Lower leg skin (tissue), 4 donors: Measurements from ENCODE around the gene NUDT16L1. TPM values are rescaled to one million over a fixed set of nuclear protein-coding genes. Genes with fewer than 3 reads are reported as not detected.

Source experiments
- DNase-seq, 2 donors: peaks; one replicate each; pipeline ENCODE4 v3.0.0-alpha.2; 2019; ENCODE audit warnings: low spot score in 2 of 2
- H3K4me3 ChIP-seq: fragments of 200-600 bp; sonication (generic); 2 replicates; pipeline ENCODE4 v1.5.1; 2017; ENCODE audit warnings: mild to moderate bottlenecking, low read depth; ENCODE audit not compliant: poor library complexity, severe bottlenecking
- POLR2A ChIP-seq, 2 donors: fragments of 450-650 bp; IDR thresholded peaks; one replicate each; pipeline ENCODE4 v1.6.1; 2016 to 2017; ENCODE audit warnings: antibody characterized with exemption in 2 of 2, mild to moderate bottlenecking in 1 of 2, moderate library complexity in 1 of 2
- WGBS, 2 donors: methylation state at CpG; one replicate each; pipeline ENCODE4 v1.1.5; 2018; 5-methylcytosine and 5-hydroxymethylcytosine counted together
- intact Hi-C: fragments of 100-400 bp; cut with DNase I; formaldehyde crosslinking; loops from one replicate; pipeline ENCODE4 v1.15.0; 2023; ENCODE audit warnings: low total_unique reads
- total RNA-seq, 4 donors: library from RNA; depleted of rRNA; stranded (reverse); fragments of >200 nt; gene quantifications; one replicate each; pipeline ENCODE4 v1.1.0, GENCODE V29; 2016
- TF ChIP-seq, protein P1 (sequence below), 3 donors: fragments of 450-650 bp; IDR thresholded peaks; one replicate each; pipeline ENCODE4 v1.5.1; 2016; ENCODE audit warnings: antibody characterized with exemption in 3 of 3, mild to moderate bottlenecking in 3 of 3, moderate library complexity in 2 of 3

Gene NUDT16L1
- total RNA-seq, 4 donors from 2014 or later: 18.5 to 27.8 (median 23.6) TPM

DNA sequence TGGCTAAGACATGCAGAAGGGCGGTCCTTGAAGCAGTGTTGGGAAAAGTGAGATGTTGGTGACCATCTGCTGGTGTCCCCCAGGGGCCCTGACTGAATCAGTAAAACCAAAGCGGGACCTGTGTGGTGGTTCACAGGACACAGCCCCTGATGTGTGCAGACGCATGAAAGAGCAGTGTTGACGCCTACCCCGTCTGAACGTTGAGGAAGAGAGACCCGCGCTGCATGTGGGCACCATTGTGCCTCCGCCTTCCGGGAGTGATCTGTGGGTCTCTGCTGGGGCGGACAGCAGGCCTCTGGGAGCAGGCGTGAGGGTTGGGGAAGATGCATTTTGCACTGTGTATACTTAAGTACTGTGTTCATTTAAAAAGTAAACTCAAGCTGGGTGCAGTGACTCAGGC is 37.1 kb upstream of the NUDT16L1 start:
- DNase-seq: no peak
- 93 to 94% methylated on average over 12 of the region's 12 CpGs for WGBS, 2 donors
- intact Hi-C loops: no loop called here
- no peak for TF ChIP-seq POLR2A (IDR thresholded peaks at IDR 0.05)
- TF ChIP-seq, protein P1, sequence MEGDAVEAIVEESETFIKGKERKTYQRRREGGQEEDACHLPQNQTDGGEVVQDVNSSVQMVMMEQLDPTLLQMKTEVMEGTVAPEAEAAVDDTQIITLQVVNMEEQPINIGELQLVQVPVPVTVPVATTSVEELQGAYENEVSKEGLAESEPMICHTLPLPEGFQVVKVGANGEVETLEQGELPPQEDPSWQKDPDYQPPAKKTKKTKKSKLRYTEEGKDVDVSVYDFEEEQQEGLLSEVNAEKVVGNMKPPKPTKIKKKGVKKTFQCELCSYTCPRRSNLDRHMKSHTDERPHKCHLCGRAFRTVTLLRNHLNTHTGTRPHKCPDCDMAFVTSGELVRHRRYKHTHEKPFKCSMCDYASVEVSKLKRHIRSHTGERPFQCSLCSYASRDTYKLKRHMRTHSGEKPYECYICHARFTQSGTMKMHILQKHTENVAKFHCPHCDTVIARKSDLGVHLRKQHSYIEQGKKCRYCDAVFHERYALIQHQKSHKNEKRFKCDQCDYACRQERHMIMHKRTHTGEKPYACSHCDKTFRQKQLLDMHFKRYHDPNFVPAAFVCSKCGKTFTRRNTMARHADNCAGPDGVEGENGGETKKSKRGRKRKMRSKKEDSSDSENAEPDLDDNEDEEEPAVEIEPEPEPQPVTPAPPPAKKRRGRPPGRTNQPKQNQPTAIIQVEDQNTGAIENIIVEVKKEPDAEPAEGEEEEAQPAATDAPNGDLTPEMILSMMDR (IDR thresholded peaks at IDR 0.05): no peak
- no peak overlapping the region for H3K4me3 ChIP-seq

DNA sequence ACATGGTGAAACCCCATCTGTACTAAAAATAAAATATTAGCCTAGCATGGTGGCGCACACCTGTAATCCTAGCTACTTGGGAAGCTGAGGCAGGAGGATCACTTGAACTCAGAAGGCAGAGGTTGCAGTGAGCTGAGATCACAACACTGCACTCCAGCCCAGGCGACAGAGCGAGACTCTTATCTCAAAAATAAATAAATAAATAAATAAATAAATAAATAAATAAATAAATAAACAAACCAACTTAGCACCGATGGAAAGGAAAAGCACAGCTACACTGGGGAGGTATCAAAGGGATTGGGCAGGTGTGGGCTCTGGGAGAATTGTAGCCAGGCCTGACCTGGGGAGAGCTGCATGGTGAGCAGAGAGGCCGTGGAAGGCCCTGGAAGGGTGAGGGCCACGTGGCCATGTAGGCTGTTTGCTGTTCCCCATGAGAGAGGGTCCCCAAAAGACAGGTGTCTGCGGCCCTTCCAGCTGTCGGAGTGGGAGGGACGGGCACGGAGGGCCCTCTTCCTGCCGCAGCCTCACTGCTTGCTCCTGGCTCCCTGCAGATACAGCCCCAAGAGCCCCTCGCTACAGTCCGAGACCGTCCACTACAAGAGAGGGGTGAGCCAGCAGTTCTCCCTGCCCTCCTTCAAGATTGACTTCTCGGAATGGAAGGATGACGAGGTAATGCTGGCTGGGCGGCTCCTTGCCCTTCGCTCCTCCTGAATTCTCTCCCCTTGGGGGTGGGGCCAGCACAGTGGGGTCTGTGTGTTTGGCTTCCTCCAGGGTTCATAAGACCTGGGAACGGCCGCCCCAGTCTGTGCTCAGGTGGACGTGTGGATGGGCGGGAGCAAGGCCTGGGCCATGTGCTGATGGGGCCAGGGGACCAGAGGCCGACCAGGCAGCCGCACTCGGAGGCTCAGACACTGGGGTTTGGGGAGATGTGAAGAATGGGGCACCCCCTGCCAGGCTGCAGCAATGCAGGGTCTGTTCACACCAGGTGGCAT is 36.4 kb upstream of the NUDT16L1 start:
- WGBS, 2 donors: 94 to 97% methylated on average over 24 to 25 of the region's 25 CpGs
- no peak for TF ChIP-seq POLR2A (IDR thresholded peaks at IDR 0.05)
- TF ChIP-seq, protein P1 (IDR thresholded peaks at IDR 0.05): no peak
- no peak overlapping the region for H3K4me3 ChIP-seq
- intact Hi-C loops: no loop called here
- no peak for DNase-seq

DNA sequence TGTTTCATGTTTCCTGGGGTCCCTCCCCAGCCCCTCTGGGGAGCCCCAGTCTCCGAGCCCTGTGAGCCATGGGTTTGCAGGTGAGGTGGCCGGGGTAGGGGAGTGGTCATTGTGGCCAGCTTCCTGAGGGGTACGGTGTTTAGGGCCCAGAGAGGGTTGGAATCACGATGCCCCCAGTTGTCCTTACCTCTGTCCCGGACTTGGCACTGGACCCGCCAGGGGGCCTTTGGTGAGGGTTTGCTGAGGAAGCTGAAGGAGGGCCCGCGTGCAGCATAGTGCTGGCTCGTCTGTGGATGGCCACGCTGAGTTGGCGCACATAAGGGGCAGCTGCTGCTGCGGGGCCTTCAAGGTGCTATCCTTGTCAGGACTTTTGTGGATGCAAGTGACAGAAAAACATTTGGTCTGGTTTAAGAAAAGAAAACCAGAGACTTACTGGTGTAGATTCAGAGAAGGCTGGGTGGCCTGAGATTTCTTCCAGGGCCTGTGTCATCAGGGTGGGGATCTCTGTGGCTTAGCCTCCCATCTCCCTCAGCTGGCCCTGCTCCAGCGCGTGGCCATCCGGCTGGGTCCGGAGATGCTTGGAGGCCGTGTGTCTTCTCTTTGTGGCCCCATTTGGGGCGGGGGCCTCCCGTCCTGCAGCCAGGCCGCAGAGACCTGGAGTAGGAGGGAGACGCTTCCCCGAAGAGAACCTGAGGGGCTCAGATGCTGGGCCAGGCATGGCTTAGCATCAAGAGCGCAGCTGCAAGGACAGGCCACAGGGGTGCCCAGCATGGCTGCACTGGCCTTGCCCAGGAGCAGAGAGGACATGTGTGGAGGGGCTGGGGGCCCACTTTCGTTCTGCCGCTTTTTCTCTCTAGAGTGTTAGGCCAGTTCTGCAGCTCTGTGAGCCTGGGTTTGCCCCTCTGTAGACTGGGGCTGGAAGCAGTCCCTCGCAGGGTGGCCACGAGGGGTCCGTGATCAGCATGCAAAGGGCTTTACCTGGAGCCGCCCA is 33.7 kb upstream of the NUDT16L1 start:
- 88% methylated on average over 27 to 28 of the region's 29 CpGs for WGBS, 2 donors
- TF ChIP-seq, protein P1 (IDR thresholded peaks at IDR 0.05): no peak
- TF ChIP-seq POLR2A (IDR thresholded peaks at IDR 0.05): no peak
- H3K4me3 ChIP-seq: no peak overlapping the region
- intact Hi-C loops: no loop called here
- no peak for DNase-seq

DNA sequence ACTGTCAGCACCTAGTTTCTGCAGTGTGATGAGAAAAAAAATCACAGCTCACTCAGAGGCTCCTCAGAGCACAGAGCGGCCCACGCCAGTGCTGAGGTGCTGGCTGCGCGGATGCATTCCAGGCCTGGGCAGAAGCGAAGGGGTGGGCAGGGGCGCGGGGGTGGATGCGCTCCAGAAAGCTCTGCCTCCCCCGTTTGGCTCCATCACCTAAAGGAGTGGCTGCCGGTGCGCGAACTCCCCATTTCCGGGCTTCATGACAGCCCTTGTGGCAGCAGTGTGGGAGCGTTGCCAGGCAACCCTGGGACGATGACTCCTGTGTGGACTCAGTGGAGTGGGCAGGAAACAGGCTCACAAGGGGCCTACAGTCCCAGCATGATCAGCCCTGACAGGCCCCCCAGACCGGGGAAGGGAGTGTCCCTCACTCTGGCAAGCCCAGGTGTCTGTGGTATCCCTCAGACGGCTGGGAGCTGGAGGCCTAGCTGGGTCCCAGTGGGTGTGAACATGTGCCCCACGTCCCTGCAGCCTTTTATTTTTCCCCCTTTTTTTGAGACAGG is 32.8 kb upstream of the NUDT16L1 start:
- TF ChIP-seq, protein P1 (IDR thresholded peaks at IDR 0.05): no peak
- no peak for TF ChIP-seq POLR2A (IDR thresholded peaks at IDR 0.05)
- no peak overlapping the region for H3K4me3 ChIP-seq
- intact Hi-C loops: no loop called here
- DNase-seq: no peak
- 63 to 66% methylated on average over 12 to 17 of the region's 18 CpGs for WGBS, 2 donors

DNA sequence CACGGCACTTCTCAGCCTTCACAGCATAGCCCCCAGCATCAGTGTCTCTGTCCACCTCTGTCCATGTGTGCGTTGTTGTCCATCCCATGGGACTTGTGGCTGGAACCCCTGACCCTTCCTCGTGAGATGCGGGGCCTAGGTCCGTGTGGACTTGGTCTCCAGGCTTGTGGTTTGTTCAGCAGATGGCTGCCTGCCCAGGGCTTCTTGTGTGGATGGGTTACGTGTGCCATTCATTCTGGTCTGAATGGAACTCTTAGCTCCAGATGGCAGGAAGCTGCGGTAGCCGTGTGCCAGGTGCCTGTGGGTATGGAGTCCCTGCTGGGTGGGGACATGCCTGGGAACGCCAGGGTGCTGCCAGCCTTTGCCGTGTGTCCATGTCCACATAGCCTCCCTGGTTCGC is 31.7 kb upstream of the NUDT16L1 start:
- H3K4me3 ChIP-seq: no peak overlapping the region
- intact Hi-C loops: no loop called here
- WGBS, 2 donors: 55 to 62% methylated on average over 11 of the region's 11 CpGs
- DNase-seq: no peak
- TF ChIP-seq, protein P1 (IDR thresholded peaks at IDR 0.05): no peak
- TF ChIP-seq POLR2A (IDR thresholded peaks at IDR 0.05): no peak
